Measurements from ENCODE around the gene TBX19.
A peak's percentile ranks its signal among the peaks of the same experiment; 100 is the strongest.

The TBX19 gene

DNA sequence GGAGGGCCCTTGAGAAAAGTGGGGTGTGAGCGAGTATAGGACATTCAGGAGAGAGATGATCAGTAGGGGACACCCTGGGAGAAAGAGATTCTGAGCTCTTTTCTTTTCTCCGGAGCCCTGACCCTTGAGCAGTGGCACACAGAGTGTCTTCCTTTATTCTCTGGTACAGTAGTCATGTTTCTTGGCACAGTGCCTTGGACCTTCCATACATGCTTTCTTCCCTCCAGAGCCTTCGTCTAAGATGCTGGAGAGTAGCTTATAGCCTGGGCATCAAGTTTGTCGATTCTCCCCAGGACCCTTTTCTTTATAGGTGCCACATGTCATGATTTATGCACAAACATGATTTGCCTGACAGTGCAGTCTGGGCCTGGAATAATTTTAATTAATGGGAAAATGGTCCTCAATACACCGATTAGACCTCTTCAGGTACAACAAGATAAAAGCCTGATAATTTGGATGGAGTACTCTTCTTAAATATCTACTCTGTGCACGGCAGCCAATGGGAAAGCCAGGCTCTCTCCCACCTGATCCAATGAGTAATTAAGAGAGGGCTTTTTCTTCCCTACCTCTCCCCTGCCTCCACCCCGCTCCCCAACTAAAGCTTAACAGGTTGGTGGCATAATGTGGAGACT is at the start of gene TBX19:
TSS of gene TBX19 (plus strand) at position 582 of the 632 bp plus-strand sequence. CDS start 214 bp downstream, outside the sequence.
- no peaks in the 10 kb centered on the region for H3F3A ChIP-seq (ENCODE audit: control insufficient read depth, insufficient read depth)
- H3K9me2 ChIP-seq (replicated peaks; ENCODE audit: control insufficient read depth, low read length) = no peaks in the 10 kb centered on the region
- TF ChIP-seq EZH2phosphoT487 (IDR thresholded peaks at IDR 0.05; ENCODE audit: borderline replicate concordance, low read length) = no peak
- TF ChIP-seq, protein P1, sequence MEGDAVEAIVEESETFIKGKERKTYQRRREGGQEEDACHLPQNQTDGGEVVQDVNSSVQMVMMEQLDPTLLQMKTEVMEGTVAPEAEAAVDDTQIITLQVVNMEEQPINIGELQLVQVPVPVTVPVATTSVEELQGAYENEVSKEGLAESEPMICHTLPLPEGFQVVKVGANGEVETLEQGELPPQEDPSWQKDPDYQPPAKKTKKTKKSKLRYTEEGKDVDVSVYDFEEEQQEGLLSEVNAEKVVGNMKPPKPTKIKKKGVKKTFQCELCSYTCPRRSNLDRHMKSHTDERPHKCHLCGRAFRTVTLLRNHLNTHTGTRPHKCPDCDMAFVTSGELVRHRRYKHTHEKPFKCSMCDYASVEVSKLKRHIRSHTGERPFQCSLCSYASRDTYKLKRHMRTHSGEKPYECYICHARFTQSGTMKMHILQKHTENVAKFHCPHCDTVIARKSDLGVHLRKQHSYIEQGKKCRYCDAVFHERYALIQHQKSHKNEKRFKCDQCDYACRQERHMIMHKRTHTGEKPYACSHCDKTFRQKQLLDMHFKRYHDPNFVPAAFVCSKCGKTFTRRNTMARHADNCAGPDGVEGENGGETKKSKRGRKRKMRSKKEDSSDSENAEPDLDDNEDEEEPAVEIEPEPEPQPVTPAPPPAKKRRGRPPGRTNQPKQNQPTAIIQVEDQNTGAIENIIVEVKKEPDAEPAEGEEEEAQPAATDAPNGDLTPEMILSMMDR (IDR thresholded peaks at IDR 0.05; ENCODE audit: low read depth, low read length, poor library complexity, severe bottlenecking) = no peak
- no peak within 1 kb of the TSS for H3K4me2 ChIP-seq (ENCODE audit: low read length)
- no peaks in the 10 kb centered on the region for H3K4me1 ChIP-seq (ENCODE audit: control insufficient read depth, low read length)
- no peak within 1 kb of the TSS for H3K4me3 ChIP-seq (ENCODE audit: low read length)
- H3K9me3 ChIP-seq (ENCODE audit: control insufficient read depth, insufficient read depth, low read length) = no peaks in the 10 kb centered on the region
- H3K36me3 ChIP-seq (ENCODE audit: control insufficient read depth, low read length) = no peaks in the 10 kb centered on the region
- no peaks in the 10 kb centered on the region for H3K79me2 ChIP-seq (ENCODE audit: control insufficient read depth, low read length)
- no peaks in the 10 kb centered on the region for H3K27me3 ChIP-seq (ENCODE audit: control insufficient read depth, low read length)
- H4K20me1 ChIP-seq (ENCODE audit: control insufficient read depth, insufficient read depth, low read depth, low read length) = no peaks in the 10 kb centered on the region
- no peak within 1 kb of the TSS for H3K27ac ChIP-seq (ENCODE audit: low read depth, low read length)

DNA sequence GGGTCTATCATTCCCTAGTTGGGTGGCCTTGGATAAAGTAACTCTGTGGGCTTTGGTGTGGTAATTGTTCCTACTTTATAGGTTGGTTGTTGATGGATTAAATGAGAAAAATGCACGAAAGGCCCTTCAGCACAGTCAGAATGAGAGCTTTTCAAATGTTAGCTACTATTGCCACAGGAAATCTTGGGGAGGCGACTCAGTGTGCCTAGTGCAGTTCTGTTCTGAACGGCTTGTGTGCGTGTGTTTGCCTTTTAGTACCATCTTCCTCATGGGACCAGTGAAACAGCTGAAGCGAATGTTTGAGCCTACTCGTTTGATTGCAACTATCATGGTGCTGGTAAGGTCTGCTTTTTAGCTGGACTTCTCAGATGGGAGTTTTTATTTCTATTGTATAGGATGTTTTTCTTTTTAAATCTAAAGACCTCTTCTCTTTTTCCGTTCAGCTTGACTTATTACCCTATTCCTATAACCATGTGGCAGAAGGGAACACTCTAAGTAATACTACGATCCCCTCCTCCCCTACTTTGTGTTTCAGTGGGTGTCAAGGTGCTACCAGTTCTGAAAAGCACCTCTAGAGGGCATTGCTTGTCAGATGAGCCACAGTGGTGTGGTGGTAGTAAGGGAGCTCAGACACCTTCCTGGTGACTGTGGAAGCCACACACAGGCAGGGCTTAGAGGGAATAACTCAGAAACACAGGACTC is 45.7 kb upstream of the TBX19 start:
- peaks cover 93% of the 10 kb centered on the region for H3K36me3 ChIP-seq (ENCODE audit: control insufficient read depth, low read length)
- no peaks in the 10 kb centered on the region for H3K4me1 ChIP-seq (ENCODE audit: control insufficient read depth, low read length)
- TF ChIP-seq, protein P1 (IDR thresholded peaks at IDR 0.05; ENCODE audit: low read depth, low read length, poor library complexity, severe bottlenecking) = peak; percentile 80
- TF ChIP-seq EZH2phosphoT487 (IDR thresholded peaks at IDR 0.05; ENCODE audit: borderline replicate concordance, low read length) = no peak
- H4K20me1 ChIP-seq (ENCODE audit: control insufficient read depth, insufficient read depth, low read depth, low read length) = no peaks in the 10 kb centered on the region
- H3K27ac ChIP-seq (ENCODE audit: low read depth, low read length) = no peak overlapping the region
- no peaks in the 10 kb centered on the region for H3K27me3 ChIP-seq (ENCODE audit: control insufficient read depth, low read length)
- H3K4me2 ChIP-seq (ENCODE audit: low read length) = no peak overlapping the region
- no peak overlapping the region for H3K4me3 ChIP-seq (ENCODE audit: low read length)
- no peaks in the 10 kb centered on the region for H3F3A ChIP-seq (ENCODE audit: control insufficient read depth, insufficient read depth)
- no peaks in the 10 kb centered on the region for H3K9me2 ChIP-seq (replicated peaks; ENCODE audit: control insufficient read depth, low read length)
- H3K9me3 ChIP-seq (ENCODE audit: control insufficient read depth, insufficient read depth, low read length) = no peaks in the 10 kb centered on the region
- peaks cover 32% of the 10 kb centered on the region for H3K79me2 ChIP-seq (ENCODE audit: control insufficient read depth, low read length)

DNA sequence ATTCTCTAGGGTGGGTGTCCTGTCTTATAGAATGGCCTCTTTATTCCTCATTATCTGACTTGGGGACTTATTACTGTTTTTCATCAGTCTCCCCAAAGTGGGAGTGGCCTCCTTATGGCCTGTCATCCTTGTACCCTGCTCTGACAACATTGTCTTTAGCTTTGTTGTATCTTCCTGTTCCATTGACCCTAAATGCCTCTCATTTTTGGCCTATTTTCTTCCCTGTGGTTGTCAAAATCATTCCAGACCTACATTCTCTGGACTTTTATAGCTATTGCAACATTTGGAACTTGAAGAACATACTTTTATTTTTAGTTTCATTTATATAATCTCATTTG is 45.2 kb upstream of the TBX19 start:
- peaks cover 95% of the 10 kb centered on the region for H3K36me3 ChIP-seq (ENCODE audit: control insufficient read depth, low read length)
- no peaks in the 10 kb centered on the region for H3K27me3 ChIP-seq (ENCODE audit: control insufficient read depth, low read length)
- H3K4me2 ChIP-seq (ENCODE audit: low read length) = no peak overlapping the region
- peaks cover 26% of the 10 kb centered on the region for H3K79me2 ChIP-seq (ENCODE audit: control insufficient read depth, low read length)
- no peak for TF ChIP-seq EZH2phosphoT487 (IDR thresholded peaks at IDR 0.05; ENCODE audit: borderline replicate concordance, low read length)
- TF ChIP-seq, protein P1 (IDR thresholded peaks at IDR 0.05; ENCODE audit: low read depth, low read length, poor library complexity, severe bottlenecking) = no peak
- no peak overlapping the region for H3K27ac ChIP-seq (ENCODE audit: low read depth, low read length)
- H3K9me3 ChIP-seq (ENCODE audit: control insufficient read depth, insufficient read depth, low read length) = no peaks in the 10 kb centered on the region
- no peaks in the 10 kb centered on the region for H3K4me1 ChIP-seq (ENCODE audit: control insufficient read depth, low read length)
- H3F3A ChIP-seq (ENCODE audit: control insufficient read depth, insufficient read depth) = no peaks in the 10 kb centered on the region
- no peak overlapping the region for H3K4me3 ChIP-seq (ENCODE audit: low read length)
- no peaks in the 10 kb centered on the region for H4K20me1 ChIP-seq (ENCODE audit: control insufficient read depth, insufficient read depth, low read depth, low read length)
- no peaks in the 10 kb centered on the region for H3K9me2 ChIP-seq (replicated peaks; ENCODE audit: control insufficient read depth, low read length)

All from DOHH2 (cell line).